ENCODE data around the gene LAMA4. TPM values are rescaled to one million over a fixed set of nuclear protein-coding genes. Genes with fewer than 3 reads are reported as not detected.
A peak's percentile ranks its signal among the peaks of the same experiment; 100 is the strongest.

LAMA4 gene
- total RNA-seq, 4 donors from 2014 or later = 261 to 336 (median 303) TPM

GRCh38 chr6:112270756-112271155 lies 16.4 kb upstream of the LAMA4 start:
- TF ChIP-seq POLR2AphosphoS5 (IDR thresholded peaks at IDR 0.05) (no peak), POLR2A (IDR thresholded peaks at IDR 0.05; ENCODE audit: low read depth) (no peak), EP300 (IDR thresholded peaks at IDR 0.05) (no peak), CTCF (IDR thresholded peaks at IDR 0.05) (no peak)
- Histone ChIP-seq H3K4me3 (no peak overlapping the region), H3K4me1 (peaks cover 15 to 25% (median 24%) of the 10 kb centered on the region in 4 donors), H3K27me3 (no peaks in the 10 kb centered on the region), H3K36me3 (no peaks in the 10 kb centered on the region), H3K27ac (replicated peaks in 1 of 4) (no peak overlapping the region), H3K9me3 (no peaks in the 10 kb centered on the region)
- intact Hi-C loops (cut with DNase I) = no loop called here
- no peak for DNase-seq (ENCODE audit: extremely low spot score)
- 100% methylated on average over 1 of the region's 1 CpG for WGBS

- intact Hi-C loops (cut with DNase I) = no loop called here
- peaks cover 15 to 25% (median 24%) of the 10 kb centered on the region in 4 donors for H3K4me1 ChIP-seq
- peak overlapping the region in 1 of 4 donors; percentile 73 for H3K27ac ChIP-seq (replicated peaks in 1 of 4)
- no peak for DNase-seq (ENCODE audit: extremely low spot score)
- no peaks in the 10 kb centered on the region for H3K27me3 ChIP-seq
- no peaks in the 10 kb centered on the region for H3K9me3 ChIP-seq
- WGBS = 91% methylated on average over 3 of the region's 3 CpGs
- TF ChIP-seq CTCF (IDR thresholded peaks at IDR 0.05) (no peak), EP300 (IDR thresholded peaks at IDR 0.05) (no peak), POLR2AphosphoS5 (IDR thresholded peaks at IDR 0.05) (no peak), POLR2A (IDR thresholded peaks at IDR 0.05; ENCODE audit: low read depth) (no peak)
- no peak overlapping the region for H3K4me3 ChIP-seq
- H3K36me3 ChIP-seq = no peaks in the 10 kb centered on the region
Observed at GRCh38 chr6:112269979-112270566, 15.7 kb upstream of the LAMA4 start.

GRCh38 chr6:112269114-112269513 lies 14.7 kb upstream of the LAMA4 start:
- Histone ChIP-seq H3K27me3 (no peaks in the 10 kb centered on the region), H3K4me1 (peaks cover 15 to 25% (median 24%) of the 10 kb centered on the region in 4 donors), H3K36me3 (no peaks in the 10 kb centered on the region), H3K27ac (replicated peaks in 1 of 4) (peak overlapping the region; percentile 57 to 74 (median 72)), H3K4me3 (peak overlapping the region in 1 of 4 donors; percentile 8), H3K9me3 (no peaks in the 10 kb centered on the region)
- TF ChIP-seq POLR2AphosphoS5 (IDR thresholded peaks at IDR 0.05) = peak; percentile 10 to 32
- TF ChIP-seq POLR2A (IDR thresholded peaks at IDR 0.05; ENCODE audit: low read depth) = no peak
- no peak for TF ChIP-seq EP300 (IDR thresholded peaks at IDR 0.05)
- peak in 2 of 3 experiments; percentile 30 to 53 for TF ChIP-seq CTCF (IDR thresholded peaks at IDR 0.05)
- 66% methylated on average over 5 of the region's 5 CpGs for WGBS
- intact Hi-C loops (cut with DNase I) = no loop called here
- DNase-seq (ENCODE audit: extremely low spot score) = no peak

- no peak for DNase-seq (ENCODE audit: extremely low spot score)
- TF ChIP-seq POLR2A (IDR thresholded peaks at IDR 0.05; ENCODE audit: low read depth) = no peak
- TF ChIP-seq CTCF (IDR thresholded peaks at IDR 0.05) = no peak
- TF ChIP-seq POLR2AphosphoS5 (IDR thresholded peaks at IDR 0.05) = no peak
- TF ChIP-seq EP300 (IDR thresholded peaks at IDR 0.05) = no peak
- intact Hi-C loops (cut with DNase I) = no loop called here
- H3K4me1 ChIP-seq = peaks cover 15 to 25% (median 24%) of the 10 kb centered on the region in 4 donors
- no peaks in the 10 kb centered on the region for H3K36me3 ChIP-seq
- peak overlapping the region in 1 of 4 donors; percentile 8 for H3K4me3 ChIP-seq
- no peaks in the 10 kb centered on the region for H3K9me3 ChIP-seq
- peak overlapping the region; percentile 57 to 74 (median 72) for H3K27ac ChIP-seq (replicated peaks in 1 of 4)
- WGBS = 53% methylated on average over 2 of the region's 2 CpGs
- H3K27me3 ChIP-seq = no peaks in the 10 kb centered on the region
Observed at GRCh38 chr6:112268654-112269053, 14.3 kb upstream of the LAMA4 start.
